Liver (tissue), 9 donors: Measurements from ENCODE around the gene SEMA4G. TPM values are rescaled to one million over a fixed set of nuclear protein-coding genes. Genes with fewer than 3 reads are reported as not detected.

Experiments used
- DNase-seq: peaks from one replicate; pipeline ENCODE4 v3.0.0-alpha.2; 2017; ENCODE audit warnings: low spot score
- H3K27ac ChIP-seq, 2 donors: one replicate each; pipeline ENCODE4 v1.7.0; 2013; ENCODE audit warnings: inconsistent platforms in 2 of 2, low read length in 2 of 2, control low read depth in 1 of 2, low read depth in 1 of 2, mild to moderate bottlenecking in 1 of 2
- H3K27me3 ChIP-seq, 4 donors: one replicate each; pipeline versions ENCODE4 v1.6.1 to v1.7.0; 2013; ENCODE audit warnings: low read length in 3 of 4, inconsistent platforms in 1 of 4, mild to moderate bottlenecking in 1 of 4, moderate library complexity in 1 of 4; ENCODE audit not compliant: control insufficient read depth in 4 of 4, insufficient read depth in 4 of 4
- H3K36me3 ChIP-seq, 4 donors: one replicate each; pipeline versions ENCODE4 v1.6.1 to v1.7.0; 2013; ENCODE audit warnings: low read length in 3 of 4, mild to moderate bottlenecking in 3 of 4, low read depth in 1 of 4, moderate library complexity in 1 of 4; ENCODE audit not compliant: control insufficient read depth in 4 of 4, insufficient read depth in 3 of 4
- H3K4me1 ChIP-seq, 4 donors: one replicate each; pipeline versions ENCODE4 v1.6.1 to v1.7.0; 2013; ENCODE audit warnings: low read length in 3 of 4, mild to moderate bottlenecking in 3 of 4, moderate library complexity in 1 of 4; ENCODE audit not compliant: control insufficient read depth in 4 of 4, insufficient read depth in 4 of 4
- H3K4me3 ChIP-seq, 3 donors: one replicate each; pipeline versions ENCODE4 v1.6.1 to v1.7.0; 2013; ENCODE audit warnings: low read length in 3 of 3, control low read depth in 1 of 3, low read depth in 1 of 3, mild to moderate bottlenecking in 1 of 3
- H3K9ac ChIP-seq, 2 donors: one replicate each; pipeline ENCODE4 v1.7.0; 2013; ENCODE audit warnings: low read length in 2 of 2, mild to moderate bottlenecking in 2 of 2, moderate library complexity in 2 of 2, control low read depth in 1 of 2, low read depth in 1 of 2
- H3K9me3 ChIP-seq, 4 donors: one replicate each; pipeline versions ENCODE4 v1.6.1 to v1.7.0; 2013; ENCODE audit warnings: low read length in 3 of 4; ENCODE audit not compliant: control insufficient read depth in 4 of 4
- ATF3 ChIP-seq: IDR thresholded peaks from 2 replicates; pipeline ENCODE4 v1.6.1; 2016; ENCODE audit warnings: antibody characterized with exemption
- CTCF ChIP-seq: fragments of 150-350 bp; IDR thresholded peaks from 2 replicates; pipeline ENCODE4 v1.5.1; 2017; ENCODE audit warnings: improper control_type of control experiment, low read depth, low read length; ENCODE audit not compliant: missing input control
- HNF4A ChIP-seq, 2 donors: conservative IDR thresholded peaks; 2 replicates each; pipeline ENCODE4 v1.6.1; 2016; ENCODE audit warnings: antibody characterized with exemption in 2 of 2, mild to moderate bottlenecking in 2 of 2
- HNF4G ChIP-seq: IDR thresholded peaks from 2 replicates; pipeline ENCODE4 v1.6.1; 2016; ENCODE audit warnings: antibody characterized with exemption
- NR2F2 ChIP-seq: IDR thresholded peaks from 2 replicates; pipeline ENCODE4 v1.6.1; 2016; ENCODE audit warnings: antibody characterized with exemption
- RAD21 ChIP-seq, 2 donors: IDR thresholded peaks; 2 replicates each; pipeline ENCODE4 v1.6.1; 2016; ENCODE audit warnings: antibody characterized with exemption in 2 of 2, mild to moderate bottlenecking in 2 of 2
- REST ChIP-seq: IDR thresholded peaks from 2 replicates; pipeline ENCODE4 v1.6.1; 2016; ENCODE audit warnings: antibody characterized with exemption, mild to moderate bottlenecking
- RXRA ChIP-seq, 2 donors: IDR thresholded peaks; 2 replicates each; pipeline ENCODE4 v1.6.1; 2017 to 2018; ENCODE audit warnings: antibody characterized with exemption in 2 of 2, mild to moderate bottlenecking in 1 of 2
- SP1 ChIP-seq: IDR thresholded peaks from 2 replicates; pipeline ENCODE4 v1.6.1; 2018; ENCODE audit warnings: antibody characterized with exemption, mild to moderate bottlenecking
- WGBS: extraction: QIAGEN DNeasy Blood & Tissue Kit; methylation state at CpG from one replicate; pipeline ENCODE4 v1.1.7; 2013; 5-methylcytosine and 5-hydroxymethylcytosine counted together
- polyA plus RNA-seq, 2 donors: library from polyadenylated mRNA; stranded (reverse) in 1 of 2; unstranded in 1 of 2; fragments of 200-250 nt in 1 of 2; fragments of >200 nt in 1 of 2; fragmentation: Nextera tagmentation in 1 of 2; extraction: Ambion mirVana in 1 of 2; gene quantifications; one replicate each; pipeline versions ENCODE4 v1.2.1 to v1.2.3, GENCODE V29; 2013 to 2015
- total RNA-seq, 2 donors: library from RNA; depleted of rRNA; stranded (reverse); fragments of >200 nt; gene quantifications; one replicate each; pipeline ENCODE4 v1.2.3, GENCODE V29; 2014
- donor health status: healthy.
- donor health status: healthy.
- donor health status: healthy.
- donor health status: healthy.
- donor health status: healthy.

The SEMA4G gene
- total and polyA plus RNA-seq, 4 donors: 13.9 to 56.0 (median 30.2) TPM

- DNase-seq: no peak
- no peak overlapping the region for H3K9ac ChIP-seq
- peaks cover 0 to 3% (median 1%) of the 10 kb centered on the region in 4 donors for H3K36me3 ChIP-seq
- H3K27ac ChIP-seq: no peak overlapping the region
- peak overlapping the region in 1 of 3 donors; percentile 40 for H3K4me3 ChIP-seq
- H3K27me3 ChIP-seq: no peaks in the 10 kb centered on the region
- no peaks in the 10 kb centered on the region for H3K9me3 ChIP-seq
- no peak for TF ChIP-seq ATF3
- TF ChIP-seq HNF4A (conservative IDR thresholded peaks at IDR 0.05): peak; percentile 63 to 85
- TF ChIP-seq RXRA (IDR thresholded peaks at IDR 0.05): peak; percentile 14 to 20
- WGBS: 84% methylated on average over 2 of the region's 2 CpGs
- peaks cover 17 to 62% (median 46%) of the 10 kb centered on the region in 4 donors for H3K4me1 ChIP-seq
Observed at GRCh38 chr10:100968062-100968736, 1.1 kb upstream of the SEMA4G start.

- TF ChIP-seq RAD21 (IDR thresholded peaks at IDR 0.05): no peak
- TF ChIP-seq CTCF: no peak
- WGBS: 15% methylated on average over 9 of the region's 9 CpGs
- DNase-seq: no peak
- peaks cover 0 to 3% (median 0%) of the 10 kb centered on the region in 4 donors for H3K36me3 ChIP-seq
- H3K27ac ChIP-seq: no peak overlapping the region
- peaks cover 17 to 59% (median 45%) of the 10 kb centered on the region in 4 donors for H3K4me1 ChIP-seq
- H3K9me3 ChIP-seq: no peaks in the 10 kb centered on the region
- H3K9ac ChIP-seq: peak overlapping the region in 1 of 2 donors; percentile 0
- no peaks in the 10 kb centered on the region for H3K27me3 ChIP-seq
- H3K4me3 ChIP-seq: peak overlapping the region; percentile 27 to 77 (median 40)
Observed at GRCh38 chr10:100968863-100969186, 479 bp upstream of the SEMA4G start.

- H3K4me3 ChIP-seq: peak overlapping the region; percentile 64 to 86 (median 77)
- peaks cover 17 to 51% (median 39%) of the 10 kb centered on the region in 4 donors for H3K4me1 ChIP-seq
- no peaks in the 10 kb centered on the region for H3K9me3 ChIP-seq
- H3K27ac ChIP-seq: peak overlapping the region; percentile 0 to 65
- WGBS: 21% methylated on average over 13 of the region's 13 CpGs
- TF ChIP-seq REST (no peak), NR2F2 (peak; percentile 53), SP1 (peak; percentile 60), RXRA (IDR thresholded peaks at IDR 0.05) (peak; percentile 86 to 87), HNF4A (conservative IDR thresholded peaks at IDR 0.05) (peak; percentile 91 to 94), HNF4G (peak; percentile 64)
- H3K36me3 ChIP-seq: peaks cover 0 to 8% (median 1%) of the 10 kb centered on the region in 4 donors
- H3K27me3 ChIP-seq: no peaks in the 10 kb centered on the region
- H3K9ac ChIP-seq: peak overlapping the region in 1 of 2 donors; percentile 18
- peak; percentile 79 for DNase-seq
Observed at GRCh38 chr10:100970076-100970913, 991 bp downstream of the SEMA4G start.
